ENCODE data around the gene FARP1.

FARP1 gene, protein sequence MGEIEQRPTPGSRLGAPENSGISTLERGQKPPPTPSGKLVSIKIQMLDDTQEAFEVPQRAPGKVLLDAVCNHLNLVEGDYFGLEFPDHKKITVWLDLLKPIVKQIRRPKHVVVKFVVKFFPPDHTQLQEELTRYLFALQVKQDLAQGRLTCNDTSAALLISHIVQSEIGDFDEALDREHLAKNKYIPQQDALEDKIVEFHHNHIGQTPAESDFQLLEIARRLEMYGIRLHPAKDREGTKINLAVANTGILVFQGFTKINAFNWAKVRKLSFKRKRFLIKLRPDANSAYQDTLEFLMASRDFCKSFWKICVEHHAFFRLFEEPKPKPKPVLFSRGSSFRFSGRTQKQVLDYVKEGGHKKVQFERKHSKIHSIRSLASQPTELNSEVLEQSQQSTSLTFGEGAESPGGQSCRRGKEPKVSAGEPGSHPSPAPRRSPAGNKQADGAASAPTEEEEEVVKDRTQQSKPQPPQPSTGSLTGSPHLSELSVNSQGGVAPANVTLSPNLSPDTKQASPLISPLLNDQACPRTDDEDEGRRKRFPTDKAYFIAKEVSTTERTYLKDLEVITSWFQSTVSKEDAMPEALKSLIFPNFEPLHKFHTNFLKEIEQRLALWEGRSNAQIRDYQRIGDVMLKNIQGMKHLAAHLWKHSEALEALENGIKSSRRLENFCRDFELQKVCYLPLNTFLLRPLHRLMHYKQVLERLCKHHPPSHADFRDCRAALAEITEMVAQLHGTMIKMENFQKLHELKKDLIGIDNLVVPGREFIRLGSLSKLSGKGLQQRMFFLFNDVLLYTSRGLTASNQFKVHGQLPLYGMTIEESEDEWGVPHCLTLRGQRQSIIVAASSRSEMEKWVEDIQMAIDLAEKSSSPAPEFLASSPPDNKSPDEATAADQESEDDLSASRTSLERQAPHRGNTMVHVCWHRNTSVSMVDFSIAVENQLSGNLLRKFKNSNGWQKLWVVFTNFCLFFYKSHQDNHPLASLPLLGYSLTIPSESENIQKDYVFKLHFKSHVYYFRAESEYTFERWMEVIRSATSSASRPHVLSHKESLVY

GRCh38 chr13:98142380-98143156 is at the start of gene FARP1:
TSS of gene FARP1 (plus strand) at chr13:98143094. CDS start at chr13:98213243, 70,149 bp downstream.
- no peak for DNase-seq

DNA sequence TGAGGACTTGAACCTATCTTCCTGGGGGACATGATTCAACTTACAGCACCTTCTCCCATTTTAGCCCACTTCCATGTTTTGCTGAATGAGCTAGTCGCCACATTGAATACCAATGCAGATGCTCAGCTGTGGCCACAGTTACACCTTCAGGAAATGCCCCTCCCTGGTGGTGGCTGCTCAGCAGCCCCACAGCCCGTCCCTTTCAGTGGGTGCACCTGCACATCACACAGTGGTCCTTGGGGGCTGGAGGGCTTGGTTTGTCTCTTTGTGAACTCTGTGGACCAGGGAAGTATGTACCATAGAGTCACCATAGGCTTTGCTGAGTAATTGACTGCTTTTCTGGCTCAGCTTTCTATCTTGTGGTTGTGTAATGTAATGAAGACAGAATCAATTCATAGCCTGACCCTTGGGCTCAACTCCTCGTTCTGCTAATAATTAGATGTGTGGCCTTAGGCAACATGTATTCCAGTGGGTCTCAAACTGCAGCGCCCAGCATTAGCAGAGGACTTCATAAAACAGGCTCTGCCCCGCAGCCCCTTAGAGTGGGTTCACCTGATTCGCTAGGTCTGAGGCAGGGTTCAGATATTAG is 48.1 kb upstream of the FARP1 start:
- no peak for DNase-seq

DNA sequence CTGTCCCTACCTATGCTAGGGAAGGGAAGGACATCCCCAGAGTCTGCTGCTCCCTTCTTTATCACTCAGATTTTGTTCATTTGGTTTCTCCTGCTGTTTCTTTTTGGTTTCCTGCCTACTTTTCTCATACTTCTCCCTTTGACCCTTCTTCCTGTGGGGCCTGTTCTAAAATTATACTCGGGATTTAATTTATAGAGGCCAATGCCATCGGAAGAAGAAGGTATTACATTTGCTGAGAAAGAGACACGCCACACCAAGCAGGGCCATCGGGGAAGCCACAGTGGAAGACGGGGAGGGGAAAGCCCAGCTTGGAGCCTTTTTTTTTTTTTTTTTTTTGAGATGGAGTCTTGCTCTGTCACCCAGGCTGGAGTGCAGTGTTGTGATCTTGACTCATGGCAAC is 46.8 kb upstream of the FARP1 start:
- DNase-seq = no peak

DNA sequence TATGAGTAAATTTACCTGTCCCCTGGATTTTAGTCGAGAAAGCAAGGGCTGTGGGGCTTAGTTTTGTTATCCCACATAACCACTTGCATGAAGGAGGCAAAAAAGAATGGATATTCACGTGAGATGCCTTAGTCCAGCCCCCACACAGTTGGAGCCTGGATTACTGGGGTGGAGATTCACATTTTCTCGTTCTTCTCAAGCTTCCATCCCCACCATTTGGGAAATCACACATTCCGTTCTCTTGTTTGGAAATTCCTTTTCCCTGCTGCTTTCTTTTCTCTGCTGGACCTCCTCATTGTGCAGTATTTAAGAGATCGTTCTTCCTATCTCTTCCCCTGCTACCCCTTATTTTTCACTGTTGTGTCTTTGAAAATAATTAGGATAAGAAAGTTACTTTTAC is 45.1 kb upstream of the FARP1 start:
- DNase-seq = no peak

- DNase-seq = no peak
Observed at GRCh38 chr13:98098516-98098915, 44.4 kb upstream of the FARP1 start.

- no peak for DNase-seq
Observed at GRCh38 chr13:98099627-98100026, 43.3 kb upstream of the FARP1 start.

- DNase-seq = no peak
Observed at GRCh38 chr13:98100481-98100880, 42.4 kb upstream of the FARP1 start.

GRCh38 chr13:98103531-98103930 is 39.4 kb upstream of the FARP1 start:
- no peak for DNase-seq

- no peak for DNase-seq
Observed at GRCh38 chr13:98103942-98104880, 38.7 kb upstream of the FARP1 start.

- no peak for DNase-seq
Observed at GRCh38 chr13:98105929-98106336, 37.0 kb upstream of the FARP1 start.

- DNase-seq = no peak
Observed at GRCh38 chr13:98108341-98108740, 34.6 kb upstream of the FARP1 start.

DNA sequence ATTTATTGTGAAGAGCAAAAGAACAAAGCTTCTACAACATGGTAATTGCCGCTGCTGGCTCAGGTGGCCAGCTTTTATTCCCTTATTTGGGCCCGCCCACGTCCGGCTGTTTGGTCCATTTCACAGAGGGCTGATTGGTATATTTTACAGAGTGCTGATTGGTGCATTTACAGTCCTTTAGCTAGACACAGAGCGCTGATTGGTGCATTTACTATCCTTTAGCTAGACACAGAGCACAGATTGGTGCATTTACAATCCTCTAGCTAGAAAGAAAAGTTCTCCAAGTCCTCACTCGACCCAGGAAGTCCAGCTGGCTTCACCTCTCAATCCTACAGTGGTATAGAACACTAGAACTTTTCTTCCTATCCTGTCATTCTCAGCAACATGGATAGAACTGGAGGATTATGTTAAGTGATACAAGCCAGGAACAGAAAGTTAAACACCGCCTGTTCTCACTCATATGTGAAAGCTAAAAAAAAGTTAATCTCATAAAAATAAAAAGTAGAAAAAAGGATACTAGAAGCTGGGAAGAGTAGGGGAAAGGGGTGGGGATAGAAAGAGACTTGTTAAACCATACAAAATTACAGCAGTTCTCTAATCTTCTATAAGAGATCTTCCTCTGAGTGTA is 33.6 kb upstream of the FARP1 start:
- no peak for DNase-seq

GRCh38 chr13:98110749-98111148 is 32.1 kb upstream of the FARP1 start:
- no peak for DNase-seq

- DNase-seq = no peak
Observed at GRCh38 chr13:98111168-98112098, 31.5 kb upstream of the FARP1 start.

- no peak for DNase-seq
Observed at GRCh38 chr13:98112456-98112855, 30.4 kb upstream of the FARP1 start.

DNA sequence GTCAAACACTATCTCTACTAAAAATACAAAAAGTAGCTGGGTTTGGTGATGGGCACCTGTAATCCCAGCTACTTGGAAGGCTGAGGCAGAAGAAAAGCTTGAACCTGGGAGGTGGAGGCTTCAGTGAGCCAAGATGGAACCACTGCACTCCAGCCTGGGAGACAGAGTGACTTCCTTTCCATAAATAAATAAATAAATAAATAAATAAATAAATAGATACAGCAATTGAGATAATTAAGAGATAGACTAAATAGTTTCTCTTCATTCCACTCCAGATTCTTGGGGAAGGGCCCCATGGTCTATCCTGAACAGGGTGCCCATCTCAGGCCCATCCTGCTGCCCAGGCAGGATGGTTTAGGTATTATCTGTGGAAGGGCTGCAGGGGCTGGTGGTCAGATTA is 24.0 kb upstream of the FARP1 start:
- DNase-seq = no peak

GRCh38 chr13:98123176-98123575 is 19.7 kb upstream of the FARP1 start:
- DNase-seq = no peak

DNA sequence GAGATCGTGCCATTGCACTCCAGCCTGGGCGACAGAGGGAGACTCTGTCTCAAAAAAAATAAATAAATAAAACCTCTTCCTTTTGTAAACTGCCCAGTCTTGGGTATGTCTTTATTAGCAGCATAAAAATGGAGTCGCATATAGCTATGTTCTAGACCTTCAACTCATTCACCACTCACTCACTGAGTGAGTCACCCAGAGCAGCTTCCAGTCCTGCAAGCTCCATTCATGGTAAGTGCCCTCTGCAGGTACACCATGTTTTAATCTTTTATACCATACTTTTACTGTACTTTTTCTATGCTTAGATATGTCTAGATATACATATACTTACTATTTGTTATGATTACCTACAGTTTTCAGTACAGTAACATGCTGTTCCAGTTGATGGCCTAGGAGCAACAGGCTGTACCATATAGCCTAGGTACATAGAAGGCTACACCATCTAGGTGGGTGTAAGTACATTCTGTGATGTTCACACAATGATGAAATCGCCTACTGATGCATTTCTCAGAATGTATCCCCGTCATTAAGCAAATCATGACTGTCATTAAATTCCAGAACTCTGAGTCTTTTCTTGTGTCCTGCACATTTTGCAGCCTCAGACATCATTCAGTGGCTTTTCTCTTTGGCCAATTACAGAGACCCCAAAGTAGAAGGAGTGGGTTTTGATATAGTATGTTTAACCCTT is 13.7 kb upstream of the FARP1 start:
- no peak for DNase-seq

DNA sequence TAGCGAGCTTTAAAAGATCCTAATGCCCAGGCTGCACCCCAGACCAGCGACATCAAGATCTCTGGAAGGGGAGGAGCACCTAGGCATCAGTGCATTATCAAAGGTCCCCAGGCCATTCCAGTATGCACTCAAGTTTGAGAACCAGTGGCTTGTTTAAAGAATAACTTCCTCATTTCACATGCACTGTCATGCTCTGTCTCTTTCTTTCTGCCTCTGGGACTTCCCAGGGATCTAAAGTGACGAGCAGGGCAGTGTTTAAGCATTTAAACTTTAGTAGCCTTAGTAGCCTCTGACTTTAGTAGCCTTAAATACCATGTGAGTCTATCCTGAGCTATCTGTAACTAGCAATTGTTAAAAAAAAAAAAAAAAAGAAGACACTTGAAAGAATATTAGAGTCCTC is 8.9 kb upstream of the FARP1 start:
- no peak for DNase-seq

All from GDM1 (cell line).